HUES6 (cell line): Measurements from ENCODE around the gene RIPOR2.
"Not testable (repeated sequence)": the region's sequence is repeated elsewhere in the genome, so short reads cannot be mapped to it uniquely, and the experiment has no call there.

Experiments
- H3K27ac ChIP-seq: 2 replicates; pipeline ENCODE4 v1.7.0; 2013; ENCODE audit warnings: low read depth, mild to moderate bottlenecking, low read length, inconsistent platforms
- H3K27me3 ChIP-seq: 2 replicates; pipeline ENCODE4 v1.6.1; 2013; ENCODE audit warnings: low read length; ENCODE audit not compliant: control insufficient read depth, insufficient read depth
- H3K36me3 ChIP-seq: 2 replicates; pipeline ENCODE4 v1.6.1; 2013; ENCODE audit warnings: low read length; ENCODE audit not compliant: control insufficient read depth, insufficient read depth
- H3K4me1 ChIP-seq: 2 replicates; pipeline ENCODE4 v1.6.1; 2013; ENCODE audit warnings: low read length; ENCODE audit not compliant: control insufficient read depth, insufficient read depth
- H3K4me3 ChIP-seq: 2 replicates; pipeline ENCODE4 v1.5.1; 2013; ENCODE audit warnings: low read depth, low read length
- H3K9ac ChIP-seq: one replicate; pipeline ENCODE4 v1.6.1; 2013; ENCODE audit warnings: mild to moderate bottlenecking, low read length
- H3K9me3 ChIP-seq: 2 replicates; pipeline ENCODE4 v1.6.1; 2013; ENCODE audit warnings: low read depth, low read length; ENCODE audit not compliant: control insufficient read depth, insufficient read depth

RIPOR2 gene

GRCh38 chr6:24774696-24775519, 160.9 kb downstream of the RIPOR2 start, which contains the start of gene GMNN:
Gene GMNN (plus strand): TSS chr6:24774937. CDS start chr6:24777247, 2,310 bp downstream.
- Histone ChIP-seq H3K9ac (peak within 1 kb of the TSS; percentile 100), H3K27me3 (no peaks in the 10 kb centered on the region), H3K9me3 (no peaks in the 10 kb centered on the region), H3K36me3 (peaks cover 22% of the 10 kb centered on the region), H3K27ac (peak within 1 kb of the TSS; percentile 96), H3K4me1 (peaks cover 6% of the 10 kb centered on the region; the same call in 1 of the 2 replicates), H3K4me3 (peak within 1 kb of the TSS; percentile 97)

DNA sequence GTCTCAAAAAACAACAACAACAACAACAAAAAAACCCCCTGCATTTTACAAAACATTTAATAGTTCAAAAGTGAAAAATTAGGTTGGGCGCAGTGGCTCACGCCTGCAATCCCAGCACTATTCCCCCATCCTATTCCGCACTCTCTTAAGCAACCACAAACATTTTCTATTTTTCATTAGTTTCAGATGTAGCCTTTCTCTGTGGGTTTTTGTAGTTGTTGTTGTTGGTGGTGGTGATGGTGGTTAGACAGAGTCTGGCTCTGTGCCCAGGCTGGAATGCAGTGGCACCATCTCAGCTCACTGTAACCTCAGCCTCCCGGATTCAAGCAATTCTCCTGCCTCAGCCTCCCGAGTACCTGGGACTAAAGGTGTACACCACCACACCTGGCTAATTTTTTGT, 167.4 kb downstream of the RIPOR2 start:
- no peaks in the 10 kb centered on the region for H3K27me3 ChIP-seq

DNA sequence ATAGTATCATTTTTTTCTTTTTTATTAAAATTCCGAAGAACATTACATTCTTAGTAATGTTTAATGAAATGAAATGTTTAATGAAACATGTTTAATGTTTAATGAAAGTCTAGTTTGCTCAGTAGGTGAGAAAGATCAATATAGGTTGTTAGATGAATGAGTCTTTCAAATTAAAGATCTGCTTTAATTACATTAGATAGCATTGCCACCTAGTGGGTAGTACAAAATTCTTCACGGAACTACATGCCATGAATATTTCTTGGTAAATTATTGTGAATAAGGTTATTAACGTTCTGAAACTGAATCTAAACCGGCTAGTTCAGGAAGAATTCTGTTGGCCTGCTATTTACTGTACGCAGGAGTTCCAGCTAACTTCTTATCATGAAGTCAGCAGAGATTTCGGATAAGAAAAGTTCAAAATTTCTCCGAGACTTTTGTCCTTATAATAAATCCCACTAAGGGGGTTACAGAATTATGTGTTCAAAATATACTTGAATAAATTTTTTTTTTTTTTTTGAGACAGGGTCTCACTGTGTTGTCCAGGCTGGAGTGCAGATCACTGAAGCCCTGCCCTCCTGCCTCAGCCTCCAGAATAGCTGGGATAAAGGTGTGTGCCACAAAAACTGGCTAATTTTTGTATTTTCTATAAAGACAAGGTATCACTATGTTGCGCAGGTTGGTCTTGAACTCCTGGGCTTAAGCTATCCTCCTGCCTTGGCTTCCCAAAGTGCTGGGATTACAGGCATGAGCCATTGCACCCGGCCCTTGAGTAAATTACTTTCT, 168.9 kb downstream of the RIPOR2 start:
- Histone ChIP-seq H3K27ac (no peak overlapping the region), H3K27me3 (no peaks in the 10 kb centered on the region), H3K4me1 (no peaks in the 10 kb centered on the region), H3K9ac (no peak overlapping the region), H3K4me3 (no peak overlapping the region), H3K36me3 (no peaks in the 10 kb centered on the region), H3K9me3 (no peaks in the 10 kb centered on the region)

More for the DNA sequence above, 167.4 kb downstream of the RIPOR2 start:
- Histone ChIP-seq H3K27ac (no peak overlapping the region), H3K9me3 (no peaks in the 10 kb centered on the region), H3K4me3 (no peak overlapping the region), H3K36me3 (no peaks in the 10 kb centered on the region), H3K9ac (no peak overlapping the region), H3K4me1 (no peaks in the 10 kb centered on the region)

- not testable (repeated sequence) for H3K27ac ChIP-seq, H3K4me3 ChIP-seq, H3K36me3 ChIP-seq, H3K9me3 ChIP-seq, H3K4me1 ChIP-seq, H3K9ac ChIP-seq, H3K27me3 ChIP-seq
These were observed 169.8 kb downstream of the RIPOR2 start for GRCh38 chr6:24765968-24766367.

- H3K4me3 ChIP-seq, H3K27ac ChIP-seq, H3K4me1 ChIP-seq, H3K36me3 ChIP-seq, H3K9me3 ChIP-seq, H3K27me3 ChIP-seq, H3K9ac ChIP-seq: not testable (repeated sequence)
These were observed 170.6 kb downstream of the RIPOR2 start for GRCh38 chr6:24764833-24765828.

GRCh38 chr6:24763578-24763977, 172.2 kb downstream of the RIPOR2 start:
- Histone ChIP-seq H3K4me1 (peaks cover 6% of the 10 kb centered on the region; the same call in 1 of the 2 replicates), H3K9me3 (no peaks in the 10 kb centered on the region), H3K27me3 (no peaks in the 10 kb centered on the region), H3K9ac (no peak overlapping the region), H3K27ac (no peak overlapping the region), H3K36me3 (no peaks in the 10 kb centered on the region), H3K4me3 (no peak overlapping the region)

DNA sequence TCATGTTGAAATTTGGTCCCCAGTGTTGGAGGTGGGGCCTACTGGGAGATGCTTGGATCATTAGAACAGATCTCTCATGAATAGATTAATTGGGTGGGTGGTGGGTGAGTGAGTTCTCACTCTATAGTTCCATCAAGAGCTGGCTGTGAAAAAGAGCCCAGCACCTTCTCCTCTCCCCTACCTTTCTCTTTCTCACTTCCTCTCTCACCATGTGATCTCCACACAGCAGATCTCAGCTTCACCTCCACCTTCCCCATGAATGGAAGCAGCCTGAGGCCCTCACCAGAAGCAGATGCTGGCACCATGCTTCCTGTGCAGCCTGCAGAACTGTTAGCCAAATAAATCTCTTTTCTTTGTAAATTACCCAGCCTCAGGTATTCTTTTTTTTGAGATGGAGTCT, 173.9 kb downstream of the RIPOR2 start:
- no peaks in the 10 kb centered on the region for H3K36me3 ChIP-seq
- H3K4me3 ChIP-seq, result no peak overlapping the region
- peaks cover 6% of the 10 kb centered on the region; the same call in 1 of the 2 replicates for H3K4me1 ChIP-seq
- no peaks in the 10 kb centered on the region for H3K27me3 ChIP-seq
- H3K9me3 ChIP-seq, result no peaks in the 10 kb centered on the region
- no peak overlapping the region for H3K9ac ChIP-seq
- no peak overlapping the region for H3K27ac ChIP-seq

- H3K27ac ChIP-seq, result no peak overlapping the region
- peaks cover 6% of the 10 kb centered on the region; the same call in 1 of the 2 replicates for H3K4me1 ChIP-seq
- H3K36me3 ChIP-seq, result no peaks in the 10 kb centered on the region
- no peak overlapping the region for H3K4me3 ChIP-seq
- H3K9me3 ChIP-seq, result no peaks in the 10 kb centered on the region
- H3K9ac ChIP-seq, result no peak overlapping the region
- no peaks in the 10 kb centered on the region for H3K27me3 ChIP-seq
These were observed 174.4 kb downstream of the RIPOR2 start for GRCh38 chr6:24761193-24761835.

DNA sequence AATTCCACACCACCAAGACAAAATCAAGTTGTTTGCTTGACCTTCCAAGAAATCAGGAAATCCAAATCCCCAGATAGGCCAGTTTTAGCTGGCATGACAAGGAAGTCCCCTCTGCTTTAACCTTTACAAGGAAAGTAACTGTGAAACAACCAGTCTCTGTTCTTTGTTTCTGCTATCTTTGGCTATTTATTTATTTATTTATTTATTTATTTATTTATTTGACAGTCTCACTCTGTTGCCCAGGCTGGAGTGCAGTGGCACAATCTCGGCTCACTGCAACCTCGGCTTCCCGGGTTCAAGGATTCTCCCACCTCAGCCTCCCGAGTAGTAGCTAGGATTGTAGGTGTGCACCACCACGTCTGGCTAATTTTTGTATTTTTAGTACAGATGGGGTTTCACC, 175.6 kb downstream of the RIPOR2 start:
- peaks cover 6% of the 10 kb centered on the region; the same call in 1 of the 2 replicates for H3K4me1 ChIP-seq
- no peak overlapping the region for H3K9ac ChIP-seq
- H3K27ac ChIP-seq, result no peak overlapping the region

DNA sequence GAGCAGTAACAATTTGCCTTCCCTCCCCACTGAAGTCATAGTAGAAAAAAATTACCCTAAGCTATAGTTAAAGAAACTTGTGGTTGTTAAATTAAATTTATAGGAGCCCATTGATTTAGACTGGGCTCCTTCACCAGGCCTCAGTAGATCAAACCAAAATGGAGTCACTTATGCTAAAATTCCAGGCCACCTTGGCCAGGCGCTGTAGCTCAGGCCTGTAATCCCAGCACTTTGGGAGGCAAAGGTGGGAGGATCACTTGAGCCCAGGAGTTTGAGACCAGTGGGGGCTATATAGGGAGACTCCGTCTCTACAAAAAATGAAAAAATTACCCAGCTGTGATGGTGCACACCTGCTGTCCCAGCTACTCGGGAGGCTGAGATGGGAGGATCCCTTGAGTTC, 176.0 kb downstream of the RIPOR2 start:
- Histone ChIP-seq H3K36me3 (no peaks in the 10 kb centered on the region), H3K9me3 (0 out of 2 replicates have a peak, but pooled peaks cover 4% of the 10 kb centered on the region), H3K4me3 (no peak overlapping the region), H3K4me1 (peaks cover 6% of the 10 kb centered on the region; the same call in 1 of the 2 replicates), H3K27ac (no peak overlapping the region), H3K9ac (no peak overlapping the region), H3K27me3 (no peaks in the 10 kb centered on the region)

More for the DNA sequence above, 175.6 kb downstream of the RIPOR2 start:
- H3K27me3 ChIP-seq, result no peaks in the 10 kb centered on the region
- H3K4me3 ChIP-seq, result no peak overlapping the region
- 0 out of 2 replicates have a peak, but pooled peaks cover 1% of the 10 kb centered on the region for H3K9me3 ChIP-seq
- H3K36me3 ChIP-seq, result no peaks in the 10 kb centered on the region
